Sigmoid colon (tissue), 4 donors: ENCODE measurements around the gene HOXB6.

Experiments
- EP300 ChIP-seq, 4 donors: sonication (generic); formaldehyde crosslinking; IDR thresholded peaks; one replicate each; pipeline ENCODE4 v1.6.1; 2017; ENCODE audit warnings: antibody characterized with exemption in 4 of 4
- POLR2A ChIP-seq, 2 donors: fragments of 450-650 bp; IDR thresholded peaks; one replicate each; pipeline ENCODE4 v1.6.1; 2016; ENCODE audit warnings: antibody characterized with exemption in 2 of 2, mild to moderate bottlenecking in 2 of 2, moderate library complexity in 2 of 2
- TF ChIP-seq, protein P1 (sequence below), 4 experiments: fragments of 450-650 bp in 3 of 4; fragments of 200-600 bp in 1 of 4; IDR thresholded peaks; one replicate each; pipeline ENCODE4 v1.5.1; 2016 to 2019; ENCODE audit warnings: antibody characterized with exemption in 4 of 4, mild to moderate bottlenecking in 3 of 4, moderate library complexity in 2 of 4

DNA sequence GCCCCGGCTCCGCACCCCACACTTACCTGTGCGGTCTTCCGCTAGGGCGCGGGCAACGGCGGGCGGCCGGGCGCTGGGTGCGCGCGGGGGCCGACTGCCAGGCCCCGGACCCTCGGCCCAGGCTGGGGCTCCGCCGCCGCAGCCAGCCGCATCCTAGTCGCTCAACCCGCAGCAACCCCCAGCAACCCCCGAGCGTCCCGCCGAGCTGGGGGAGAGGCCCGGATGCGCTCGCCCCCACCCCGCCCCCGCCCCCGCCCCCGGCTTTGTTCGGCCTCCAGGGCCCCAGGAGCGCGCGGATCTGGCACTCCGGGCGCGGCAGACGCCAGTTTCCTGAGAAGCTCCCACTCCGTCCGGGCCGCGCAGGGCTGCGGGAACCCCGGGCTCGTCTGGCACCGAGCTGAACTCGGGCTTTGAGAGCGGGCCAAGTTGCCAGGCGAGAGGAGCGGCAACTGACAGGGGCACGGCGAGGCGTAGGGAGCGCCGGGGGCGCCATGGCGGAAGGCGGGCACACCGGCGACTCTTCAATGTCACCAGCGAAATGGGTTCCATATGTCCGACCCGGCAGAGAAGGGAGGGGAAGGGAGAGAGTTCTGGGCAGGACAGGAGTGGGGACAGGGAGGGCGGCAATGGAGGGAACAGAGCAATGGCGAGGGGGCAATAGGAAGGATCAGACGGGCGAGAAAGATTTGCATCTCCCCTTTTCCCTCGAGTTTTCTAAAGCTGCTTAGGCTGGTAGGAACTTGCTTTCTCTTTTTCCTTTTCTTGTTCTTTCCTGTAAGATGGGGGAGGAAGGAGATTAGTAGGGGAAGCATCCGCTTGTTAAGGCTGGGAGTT, 40.4 kb downstream of the HOXB6 start:
- TF ChIP-seq, protein P1, sequence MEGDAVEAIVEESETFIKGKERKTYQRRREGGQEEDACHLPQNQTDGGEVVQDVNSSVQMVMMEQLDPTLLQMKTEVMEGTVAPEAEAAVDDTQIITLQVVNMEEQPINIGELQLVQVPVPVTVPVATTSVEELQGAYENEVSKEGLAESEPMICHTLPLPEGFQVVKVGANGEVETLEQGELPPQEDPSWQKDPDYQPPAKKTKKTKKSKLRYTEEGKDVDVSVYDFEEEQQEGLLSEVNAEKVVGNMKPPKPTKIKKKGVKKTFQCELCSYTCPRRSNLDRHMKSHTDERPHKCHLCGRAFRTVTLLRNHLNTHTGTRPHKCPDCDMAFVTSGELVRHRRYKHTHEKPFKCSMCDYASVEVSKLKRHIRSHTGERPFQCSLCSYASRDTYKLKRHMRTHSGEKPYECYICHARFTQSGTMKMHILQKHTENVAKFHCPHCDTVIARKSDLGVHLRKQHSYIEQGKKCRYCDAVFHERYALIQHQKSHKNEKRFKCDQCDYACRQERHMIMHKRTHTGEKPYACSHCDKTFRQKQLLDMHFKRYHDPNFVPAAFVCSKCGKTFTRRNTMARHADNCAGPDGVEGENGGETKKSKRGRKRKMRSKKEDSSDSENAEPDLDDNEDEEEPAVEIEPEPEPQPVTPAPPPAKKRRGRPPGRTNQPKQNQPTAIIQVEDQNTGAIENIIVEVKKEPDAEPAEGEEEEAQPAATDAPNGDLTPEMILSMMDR (IDR thresholded peaks at IDR 0.05), result no peak
- TF ChIP-seq EP300 (IDR thresholded peaks at IDR 0.05) (no peak), POLR2A (IDR thresholded peaks at IDR 0.05) (no peak)
